Kidney epithelial cell (primary cell): ENCODE measurements around the gene POLK. TPM values are rescaled to one million over a fixed set of nuclear protein-coding genes. Genes with fewer than 3 reads are reported as not detected.

Experiments used
- total RNA-seq: library from RNA; depleted of rRNA; stranded (reverse); fragments of >200 nt; gene quantifications from 2 replicates; pipeline ENCODE4 v1.2.3, GENCODE V29; 2015

Gene POLK
- total RNA-seq, 1 donor from 2014 or later = 18.6 TPM

Other genes starting within 250 kb of the POLK start
- gene HMGCR, start 174.7 kb upstream of the POLK start, total RNA-seq = 67.8 and 144 TPM in 2 replicates
- 17.3 and 20.3 TPM in 2 replicates for gene CERT1, start 262 bp upstream of the POLK start, total RNA-seq
- gene ANKDD1B, start 99.6 kb downstream of the POLK start, total RNA-seq = 0.48 and 0.63 TPM in 2 replicates
- gene POC5, start 205.5 kb downstream of the POLK start, total RNA-seq = 15.7 and 20.6 TPM in 2 replicates